ES-I3 (cell line): ENCODE data around the gene CSNK1E.

Experiments
- H3K36me3 ChIP-seq: 2 replicates; pipeline ENCODE4 v1.6.1; 2013; ENCODE audit warnings: mild to moderate bottlenecking, low read length, control low read depth, moderate library complexity; ENCODE audit not compliant: insufficient read depth
- H3K4me1 ChIP-seq: 2 replicates; pipeline ENCODE4 v1.6.1; 2013; ENCODE audit warnings: mild to moderate bottlenecking, control low read depth, low read length; ENCODE audit not compliant: insufficient read depth
- H3K9ac ChIP-seq: 2 replicates; pipeline ENCODE4 v1.6.1; 2013; ENCODE audit warnings: low read depth, mild to moderate bottlenecking, low read length, moderate library complexity
- H3K9me3 ChIP-seq: 2 replicates; pipeline ENCODE4 v1.6.1; 2013; ENCODE audit warnings: mild to moderate bottlenecking, low read length, moderate library complexity; ENCODE audit not compliant: control insufficient read depth, insufficient read depth

CSNK1E gene

GRCh38 chr22:38248280-38248679 is 69.0 kb downstream of the CSNK1E start:
- H3K9me3 ChIP-seq = no peaks in the 10 kb centered on the region
- H3K9ac ChIP-seq = no peak overlapping the region
- H3K36me3 ChIP-seq = peaks cover 5% of the 10 kb centered on the region; the same call in 1 of the 2 replicates
- H3K4me1 ChIP-seq = peaks cover 3% of the 10 kb centered on the region; the same call in 1 of the 2 replicates

GRCh38 chr22:38247713-38248112 is 69.5 kb downstream of the CSNK1E start:
- Histone ChIP-seq H3K4me1 (peaks cover 5% of the 10 kb centered on the region; the same call in 1 of the 2 replicates), H3K9ac (no peak overlapping the region), H3K9me3 (no peaks in the 10 kb centered on the region), H3K36me3 (peaks cover 5% of the 10 kb centered on the region; the same call in 1 of the 2 replicates)

GRCh38 chr22:38246692-38247091 is 70.5 kb downstream of the CSNK1E start:
- Histone ChIP-seq H3K36me3 (peaks cover 5% of the 10 kb centered on the region; the same call in 1 of the 2 replicates), H3K9me3 (no peaks in the 10 kb centered on the region), H3K4me1 (peaks cover 5% of the 10 kb centered on the region; the same call in 1 of the 2 replicates), H3K9ac (no peak overlapping the region)

GRCh38 chr22:38246046-38246658 is 71.1 kb downstream of the CSNK1E start:
- peaks cover 5% of the 10 kb centered on the region; the same call in 1 of the 2 replicates for H3K36me3 ChIP-seq
- no peaks in the 10 kb centered on the region for H3K9me3 ChIP-seq
- peaks cover 7% of the 10 kb centered on the region for H3K4me1 ChIP-seq
- no peak overlapping the region for H3K9ac ChIP-seq

GRCh38 chr22:38244106-38244505 is 73.1 kb downstream of the CSNK1E start:
- peaks cover 25% of the 10 kb centered on the region for H3K4me1 ChIP-seq

GRCh38 chr22:38243007-38243765 is 74.0 kb downstream of the CSNK1E start:
- Histone ChIP-seq H3K4me1 (peaks cover 26% of the 10 kb centered on the region), H3K36me3 (peaks cover 5% of the 10 kb centered on the region; the same call in 1 of the 2 replicates), H3K9ac (no peak overlapping the region), H3K9me3 (no peaks in the 10 kb centered on the region)

More at GRCh38 chr22:38244106-38244505, 73.1 kb downstream of the CSNK1E start:
- H3K36me3 ChIP-seq = peaks cover 5% of the 10 kb centered on the region; the same call in 1 of the 2 replicates
- no peaks in the 10 kb centered on the region for H3K9me3 ChIP-seq
- no peak overlapping the region for H3K9ac ChIP-seq

- Histone ChIP-seq H3K9me3 (no peaks in the 10 kb centered on the region), H3K4me1 (peaks cover 26% of the 10 kb centered on the region), H3K36me3 (0 out of 2 replicates have a peak, but pooled peaks cover 3% of the 10 kb centered on the region), H3K9ac (no peak overlapping the region)
Observed at GRCh38 chr22:38240734-38241252, 76.4 kb downstream of the CSNK1E start.
